Cortex of kidney (tissue), 1 donor: ENCODE results near the gene NPNT.

Experiments
- DNase-seq: peaks from one replicate; lab custom pipeline; 2025; lab: John Stamatoyannopoulos, UW

NPNT gene

DNA sequence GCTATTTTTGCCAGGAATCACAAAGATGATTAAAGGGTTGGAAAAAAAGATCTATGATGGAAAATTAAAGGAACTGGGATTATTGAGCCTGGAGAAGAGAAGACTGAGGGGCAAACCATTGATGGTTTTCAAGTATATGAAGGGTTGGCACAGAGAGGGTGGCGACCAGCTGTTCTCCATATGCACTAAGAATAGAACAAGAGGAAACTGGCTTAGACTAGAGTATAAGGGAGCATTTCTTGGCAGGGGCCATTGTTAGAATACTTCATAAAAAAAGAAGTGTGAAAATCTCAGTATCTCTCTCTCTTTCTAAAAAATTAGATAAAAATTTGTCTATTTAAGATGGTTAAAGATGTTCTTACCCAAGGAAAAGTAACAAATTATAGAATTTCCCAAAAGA, 75.1 kb downstream of the NPNT start:
- DNase-seq = no peak

DNA sequence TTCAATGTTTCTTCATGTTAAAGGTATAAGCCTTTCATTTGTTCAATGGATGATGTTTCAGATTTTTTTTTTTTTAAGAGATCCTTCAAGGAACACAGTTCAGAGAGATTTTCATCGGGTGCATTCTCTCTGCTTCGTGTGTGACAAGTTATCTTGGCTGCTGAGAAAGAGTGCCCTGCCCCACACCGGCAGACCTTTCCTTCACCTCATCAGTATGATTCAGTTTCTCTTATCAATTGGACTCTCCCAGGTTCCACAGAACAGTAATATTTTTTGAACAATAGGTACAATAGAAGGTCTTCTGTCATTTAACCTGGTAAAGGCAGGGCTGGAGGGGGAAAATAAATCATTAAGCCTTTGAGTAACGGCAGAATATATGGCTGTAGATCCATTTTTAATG, 75.8 kb downstream of the NPNT start:
- no peak for DNase-seq

DNA sequence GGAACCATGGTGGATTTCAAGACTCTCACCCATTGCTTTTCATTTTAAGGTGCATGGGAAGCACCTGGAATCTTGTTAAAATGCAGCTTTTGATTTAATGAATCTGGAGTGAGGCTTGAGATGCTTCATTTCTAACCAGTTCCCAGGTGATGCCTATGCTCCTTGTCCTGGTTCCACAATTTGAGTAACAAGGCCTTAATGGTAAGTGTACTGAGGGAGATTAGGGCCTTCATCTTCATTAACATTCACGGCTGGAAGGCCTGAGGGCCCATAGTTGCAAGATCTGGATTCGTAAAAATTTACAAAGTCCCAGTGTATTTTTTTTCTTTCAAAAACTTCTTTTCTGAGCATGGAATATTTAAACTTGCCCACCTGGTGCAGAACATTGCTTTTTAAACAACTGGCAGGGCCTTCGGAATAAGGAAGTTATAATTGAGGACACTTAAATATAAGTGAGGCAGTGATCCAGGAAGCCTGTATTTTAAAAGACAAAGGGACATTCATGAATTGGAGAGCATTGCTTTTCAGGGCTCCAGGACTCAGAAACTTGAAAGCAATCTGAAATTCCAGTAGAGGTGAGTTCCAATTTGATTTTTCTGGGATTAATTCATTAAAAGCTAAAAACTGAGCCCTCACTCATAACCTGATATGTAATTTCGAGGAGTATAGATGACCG, 77.8 kb downstream of the NPNT start:
- DNase-seq = no peak

DNA sequence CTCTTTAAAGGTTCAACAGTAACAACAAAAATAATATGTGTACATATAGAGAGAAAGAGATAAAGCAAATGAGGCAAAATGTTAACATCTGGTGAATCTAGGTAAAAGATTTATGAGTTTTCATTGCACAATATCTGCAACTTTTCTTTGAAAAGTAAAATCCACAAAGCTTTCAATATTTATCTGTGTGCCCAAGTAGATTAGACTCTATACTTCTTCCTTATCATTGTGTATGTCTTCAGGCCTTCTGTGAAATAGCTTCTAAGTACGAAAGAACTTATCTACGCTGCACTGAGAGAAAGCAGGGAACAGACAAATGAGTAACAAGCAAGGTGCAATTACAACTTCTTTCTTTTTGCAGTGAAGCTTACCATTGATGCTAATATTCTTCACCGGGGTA, 81.6 kb downstream of the NPNT start:
- no peak for DNase-seq

GRCh38 chr4:105978684-105979296, 83.5 kb downstream of the NPNT start:
- DNase-seq = no peak

GRCh38 chr4:105979506-105979905, 84.2 kb downstream of the NPNT start:
- DNase-seq = no peak

DNA sequence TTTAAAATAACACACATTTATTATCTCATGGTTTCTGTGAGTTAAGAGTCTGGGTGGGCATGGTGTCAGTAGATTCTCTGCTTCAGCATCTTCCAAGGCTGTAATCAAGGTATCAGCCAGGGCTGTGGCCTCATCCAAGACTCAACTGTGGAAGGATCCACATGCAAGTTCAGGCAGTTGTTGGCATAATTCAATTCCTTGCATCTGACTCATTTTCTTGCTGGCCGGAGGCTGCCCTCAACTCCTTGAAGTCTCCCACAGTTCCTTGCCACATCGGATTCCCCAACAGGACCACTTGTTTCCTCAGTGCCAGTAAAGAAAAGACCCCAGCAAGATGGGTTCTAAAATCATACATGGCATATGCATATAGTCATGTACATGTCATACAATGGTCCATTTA, 93.4 kb downstream of the NPNT start:
- DNase-seq = no peak

- DNase-seq = no peak
These were observed 94.4 kb downstream of the NPNT start for GRCh38 chr4:105989485-105990242.

DNA sequence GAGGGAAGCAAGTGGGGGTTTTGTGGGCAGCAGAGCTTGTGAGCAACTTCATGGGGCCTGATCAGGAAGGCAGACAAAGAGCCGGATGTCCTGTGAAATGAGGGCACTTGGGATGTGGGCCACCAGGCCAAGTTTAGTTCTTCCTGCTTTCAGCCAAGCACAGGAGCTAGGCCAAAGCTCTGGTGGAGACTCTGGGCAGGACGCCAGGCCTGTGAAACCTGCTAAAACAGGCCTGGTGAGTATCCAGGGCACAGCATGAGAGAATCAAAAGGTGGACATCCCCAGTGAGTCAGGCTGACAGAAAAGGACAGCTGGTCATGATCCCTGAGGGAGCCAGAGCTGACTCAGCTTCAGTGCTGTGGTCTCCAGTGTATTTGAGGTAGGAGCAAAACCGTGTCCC, 95.7 kb downstream of the NPNT start:
- DNase-seq = no peak

DNA sequence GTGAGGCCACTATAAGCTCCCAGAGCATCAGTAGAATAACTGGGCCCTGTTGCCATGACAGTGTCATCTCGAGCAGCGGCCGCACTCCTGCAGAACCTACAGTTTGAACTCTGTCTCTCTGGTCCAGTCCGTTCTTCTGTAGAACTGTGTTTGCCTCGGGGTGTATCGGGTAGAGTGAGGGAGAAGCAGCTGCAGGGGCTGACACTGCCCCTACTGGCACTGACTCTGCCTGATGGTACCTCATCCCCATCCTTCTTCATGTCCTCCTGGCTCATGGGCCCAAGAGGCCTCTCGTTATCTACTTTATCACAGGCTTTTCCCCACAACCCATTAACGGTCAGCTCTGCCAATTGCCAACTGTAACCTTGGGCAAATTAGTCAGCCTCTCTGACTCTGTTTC, 96.5 kb downstream of the NPNT start:
- DNase-seq = no peak

GRCh38 chr4:105992641-105993305, 97.5 kb downstream of the NPNT start:
- no peak for DNase-seq

- DNase-seq = no peak
These were observed 98.8 kb downstream of the NPNT start for GRCh38 chr4:105994061-105994460.

- DNase-seq = no peak
These were observed 99.7 kb downstream of the NPNT start for GRCh38 chr4:105994841-105995501.

- DNase-seq = no peak
These were observed 101.6 kb downstream of the NPNT start for GRCh38 chr4:105996845-105997244.

DNA sequence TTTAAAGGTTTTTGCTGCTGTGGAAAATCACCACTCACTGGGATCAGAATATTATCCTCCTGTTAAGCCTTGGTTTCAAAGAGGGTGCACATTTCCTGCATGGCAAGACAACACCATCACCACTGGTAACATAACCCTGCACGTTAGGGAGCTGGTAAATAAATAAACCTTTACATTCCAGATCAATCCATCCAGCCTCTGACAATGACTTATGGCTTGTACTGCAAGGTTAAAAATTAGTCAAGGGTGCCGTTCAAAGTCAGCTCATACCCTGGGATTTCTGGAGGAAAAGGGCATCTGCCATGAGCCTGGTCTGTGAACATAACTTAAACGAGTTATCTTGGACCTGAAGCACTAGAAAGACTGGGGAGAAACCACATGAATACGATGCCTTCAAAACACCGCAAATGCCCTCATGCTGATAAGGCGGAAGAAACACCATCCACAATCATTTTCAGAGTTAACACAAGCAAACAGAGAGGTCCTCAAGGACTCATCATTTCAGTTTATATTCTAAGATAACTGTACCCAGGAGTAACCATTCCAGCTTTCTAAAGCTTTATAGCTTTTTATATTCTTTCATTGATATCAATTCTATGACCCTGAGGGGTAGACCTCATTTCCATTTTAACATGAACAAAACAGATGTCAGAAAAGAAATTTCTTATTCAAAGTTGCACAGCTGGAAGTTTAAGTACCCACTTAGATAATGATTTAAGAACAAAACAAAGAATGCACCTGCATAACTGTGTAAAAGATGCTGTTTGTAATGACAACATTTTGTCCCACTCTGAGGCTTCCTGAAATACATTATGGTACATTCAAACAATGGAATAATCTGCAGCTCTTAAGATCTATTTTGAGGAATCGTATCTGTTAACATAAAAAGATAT, 103.1 kb downstream of the NPNT start:
- no peak for DNase-seq

GRCh38 chr4:106002994-106003393, 107.7 kb downstream of the NPNT start:
- DNase-seq = no peak

- DNase-seq = no peak
These were observed 115.5 kb downstream of the NPNT start for GRCh38 chr4:106010761-106011160.

GRCh38 chr4:106011387-106011786, 116.1 kb downstream of the NPNT start:
- no peak for DNase-seq

GRCh38 chr4:106017975-106018374, 122.7 kb downstream of the NPNT start:
- DNase-seq = no peak

- no peak for DNase-seq
These were observed 124.5 kb downstream of the NPNT start for GRCh38 chr4:106019771-106020170.
